B cell (primary cell): ENCODE results near the gene BMP8A. TPM values are rescaled to one million over a fixed set of nuclear protein-coding genes. Genes with fewer than 3 reads are reported as not detected.
"Not testable (repeated sequence)": the region's sequence is repeated elsewhere in the genome, so short reads cannot be mapped to it uniquely, and the experiment has no call there.

Experiments used
- ATAC-seq: fragments of 200-7000 bp; cut with Tn5 transposase; one replicate; pipeline ENCODE4 v1.10.0; 2021; ENCODE audit warnings: low read depth, mild to moderate bottlenecking, moderate number of reproducible peaks, moderate library complexity
- CTCF ChIA-PET: fragments of 350-600 bp; sonication (Branson Sonifier 250); formaldehyde crosslinking; loops from one replicate; lab custom pipeline; 2021; ENCODE audit warnings: antibody characterized with exemption, inconsistent platforms; lab: Charles Lee
- POLR2A ChIA-PET: fragments of 350-600 bp; sonication (Branson Sonifier 250); formaldehyde crosslinking; loops from one replicate; lab custom pipeline; 2021; ENCODE audit warnings: antibody characterized with exemption; lab: Charles Lee
- DNase-seq: peaks from one replicate; pipeline ENCODE4 v3.0.0; 2013
- H2AFZ ChIP-seq: 2 replicates; pipeline ENCODE4 v1.6.1; 2012; ENCODE audit warnings: mild to moderate bottlenecking, low read depth, low read length; ENCODE audit not compliant: insufficient read depth, poor library complexity, severe bottlenecking
- H3K27ac ChIP-seq, 2 donors: 1 replicate in 1 of 2; 2 replicates in 1 of 2; pipeline ENCODE4 v1.5.1; 2012 to 2013; ENCODE audit warnings: low read length in 2 of 2, mild to moderate bottlenecking in 2 of 2, moderate library complexity in 1 of 2
- H3K27me3 ChIP-seq, 4 experiments: fragments of 200-600 bp in 1 of 4; sonication (generic) in 1 of 4; replicated peaks in 1 of 4; 1 replicate in 2 of 4; 2 replicates in 2 of 4; pipeline versions ENCODE4 v1.6.1 to v1.7.0; 2013 to 2016; ENCODE audit warnings: low read length in 3 of 4, mild to moderate bottlenecking in 2 of 4, mixed read lengths in 1 of 4, moderate library complexity in 1 of 4; ENCODE audit not compliant: insufficient read depth in 4 of 4, control insufficient read depth in 3 of 4; ENCODE audit errors: control extremely low read depth in 1 of 4
- H3K36me3 ChIP-seq, 2 experiments: replicated peaks in 1 of 2; 1 replicate in 1 of 2; 2 replicates in 1 of 2; pipeline versions ENCODE4 v1.6.1 to v1.7.1; 2013; ENCODE audit warnings: low read length in 1 of 2; ENCODE audit not compliant: insufficient read depth in 2 of 2, control insufficient read depth in 1 of 2; ENCODE audit errors: control extremely low read depth in 1 of 2, extremely low read depth in 1 of 2
- H3K4me1 ChIP-seq, 2 donors: fragments of 200-600 bp in 1 of 2; sonication (generic) in 1 of 2; 1 replicate in 1 of 2; 2 replicates in 1 of 2; pipeline versions ENCODE4 v1.5.1 to v1.6.1; 2013 to 2017; ENCODE audit warnings: low read length in 2 of 2; ENCODE audit not compliant: control insufficient read depth in 2 of 2, insufficient read depth in 2 of 2
- H3K4me2 ChIP-seq: replicated peaks from 2 replicates; pipeline ENCODE3; 2012; ENCODE audit warnings: mild to moderate bottlenecking, low read depth, low read length; ENCODE audit not compliant: poor library complexity, severe bottlenecking
- H3K4me3 ChIP-seq, 5 experiments: fragments of 200-600 bp in 1 of 5; sonication (generic) in 1 of 5; 1 replicate in 3 of 5; 2 replicates in 2 of 5; pipeline versions ENCODE4 v1.5.1 to v1.7.0; 2011 to 2016; ENCODE audit warnings: low read length in 4 of 5, mild to moderate bottlenecking in 4 of 5, low read depth in 2 of 5, control low read depth in 1 of 5, moderate library complexity in 1 of 5; ENCODE audit not compliant: insufficient read depth in 1 of 5; ENCODE audit errors: control extremely low read depth in 1 of 5, extremely low read depth in 1 of 5
- H3K79me2 ChIP-seq: fragments of 200-600 bp; sonication (generic); one replicate; pipeline ENCODE4 v1.6.0; 2016; ENCODE audit warnings: low read length; ENCODE audit not compliant: control insufficient read depth, insufficient read depth
- H3K9ac ChIP-seq: fragments of 200-600 bp; sonication (generic); 2 replicates; pipeline ENCODE4 v1.6.1; 2017; ENCODE audit warnings: mild to moderate bottlenecking, low read length, moderate library complexity
- H3K9me3 ChIP-seq, 3 donors: one replicate each; pipeline versions ENCODE4 v1.6.1 to v1.7.1; 2013; ENCODE audit warnings: low read length in 2 of 3; ENCODE audit not compliant: control insufficient read depth in 2 of 3, insufficient read depth in 1 of 3; ENCODE audit errors: control extremely low read depth in 1 of 3
- H4K20me1 ChIP-seq: 2 replicates; pipeline ENCODE4 v1.6.0; 2012; ENCODE audit warnings: mild to moderate bottlenecking, low read length; ENCODE audit not compliant: insufficient read depth, control insufficient read depth, poor library complexity, severe bottlenecking
- H3K27ac Mint-ChIP-seq: one replicate; pipeline ENCODE4 v1.8.0; 2021; ENCODE audit warnings: mixed read lengths
- H3K27me3 Mint-ChIP-seq: one replicate; pipeline ENCODE4 v1.8.0; 2021; ENCODE audit warnings: mixed read lengths
- H3K4me1 Mint-ChIP-seq: one replicate; pipeline ENCODE4 v1.8.0; 2021; ENCODE audit warnings: mixed read lengths
- H3K4me3 Mint-ChIP-seq: one replicate; pipeline ENCODE4 v1.8.0; 2021; ENCODE audit warnings: mixed read lengths
- H3K9me3 Mint-ChIP-seq: one replicate; pipeline ENCODE4 v1.8.0; 2022; ENCODE audit warnings: mixed read lengths; ENCODE audit not compliant: insufficient read depth
- EZH2 ChIP-seq: IDR thresholded peaks from 2 replicates; pipeline ENCODE4 v1.6.1; 2012; ENCODE audit warnings: borderline replicate concordance, low read depth, mild to moderate bottlenecking, moderate library complexity, low read length; ENCODE audit not compliant: insufficient read depth, poor library complexity, severe bottlenecking
- WGBS: methylation state at CpG from one replicate; pipeline ENCODE4 v1.1.5; 2013; ENCODE audit warnings: missing lambda C conversion rate; ENCODE audit not compliant: insufficient coverage; 5-methylcytosine and 5-hydroxymethylcytosine counted together
- intact Hi-C: fragments of 100-400 bp; cut with micrococcal nuclease; formaldehyde crosslinking; loops from one replicate; pipeline ENCODE4 v1.10.0; 2022
- polyA plus RNA-seq: library from polyadenylated mRNA; depleted of rRNA; stranded (reverse); fragments of >200 nt; gene quantifications from 2 replicates; pipeline ENCODE4 v1.2.3, GENCODE V29; 2012
- total RNA-seq, 2 donors: library from RNA; stranded (reverse); fragments of 120-200 nt in 1 of 2; gene quantifications; 1 replicate in 1 of 2; 2 replicates in 1 of 2; pipeline versions ENCODE4 v1.2.3 to v1.2.4, GENCODE V29; 2013 to 2022
- TF ChIP-seq, protein P1 (sequence below): fragments of 200-600 bp; IDR thresholded peaks from one replicate; pipeline ENCODE4 v1.8.0; 2022; ENCODE audit warnings: antibody characterized with exemption, mild to moderate bottlenecking

BMP8A gene
- total and polyA plus RNA-seq, 2 donors (not counting 1 experiment from before 2014, with no cell fraction given) = 0.25 to 1.1 TPM

DNA sequence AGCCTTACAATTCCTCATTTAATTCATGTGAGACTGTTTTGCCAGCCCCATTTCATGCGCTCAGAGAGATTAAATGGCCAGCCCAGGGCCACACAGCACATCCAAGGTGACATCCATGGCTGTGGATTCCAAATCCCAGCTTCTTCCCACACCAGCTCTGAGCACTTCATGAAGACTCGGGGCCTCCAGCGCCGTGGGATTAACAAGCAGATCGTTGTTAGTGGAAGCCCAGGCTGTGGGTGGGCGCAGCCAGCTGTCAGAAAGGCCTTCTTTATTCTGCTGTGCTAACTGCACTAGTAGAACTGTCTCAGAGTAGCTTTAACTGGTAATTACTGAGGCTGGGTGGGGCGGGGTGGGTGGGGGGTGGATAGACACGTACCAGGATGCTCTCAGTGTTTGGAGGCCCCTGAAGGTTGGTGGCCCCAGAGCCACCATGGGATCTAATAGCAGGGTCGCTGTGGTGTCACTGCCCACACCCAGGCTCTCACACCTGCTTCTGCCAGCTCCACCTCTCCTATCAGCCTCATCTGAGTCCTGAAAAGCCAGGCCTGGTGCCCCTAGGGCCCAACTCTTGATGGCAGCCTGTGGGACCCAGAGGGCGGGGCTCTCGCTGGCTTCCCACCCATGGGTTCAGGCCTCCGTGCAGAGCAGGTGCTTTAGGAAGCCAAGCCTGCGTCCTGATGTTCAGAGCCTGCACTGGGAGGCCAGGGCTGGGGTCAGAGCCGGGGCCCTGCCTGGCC, 3.4 kb downstream of the BMP8A start:
- Histone ChIP-seq H3K79me2 (no peaks in the 10 kb centered on the region), H3K9ac (no peak overlapping the region), H3K36me3 (no peaks in the 10 kb centered on the region), H3K4me2 (no peak overlapping the region), H3K27me3 (peaks cover 0 to 19% (median 9%) of the 10 kb centered on the region in 4 experiments), H2AFZ (no peak overlapping the region), H4K20me1 (peaks cover 6% of the 10 kb centered on the region), H3K9me3 (no peaks in the 10 kb centered on the region), H3K27ac (no peak overlapping the region), H3K4me3 (no peak overlapping the region), H3K4me1 (peaks cover 3 to 8% of the 10 kb centered on the region in 2 donors)
- ChIA-PET POLR2A (no interaction called here), CTCF (interaction anchor here (0.6 kb wide), 1 partner anchor 1642 kb away, joined by 3 read pairs; no protein-coding TSS in a partner anchor)
- no peaks in the 10 kb centered on the region for H3K9me3 Mint-ChIP-seq
- H3K4me3 Mint-ChIP-seq = no peak overlapping the region
- 99% methylated on average over 9 of the region's 14 CpGs for WGBS
- peaks cover 20% of the 10 kb centered on the region for H3K27me3 Mint-ChIP-seq
- H3K4me1 Mint-ChIP-seq = peaks cover 9% of the 10 kb centered on the region
- ATAC-seq (no peak), DNase-seq (no peak)
- TF ChIP-seq, protein P1, sequence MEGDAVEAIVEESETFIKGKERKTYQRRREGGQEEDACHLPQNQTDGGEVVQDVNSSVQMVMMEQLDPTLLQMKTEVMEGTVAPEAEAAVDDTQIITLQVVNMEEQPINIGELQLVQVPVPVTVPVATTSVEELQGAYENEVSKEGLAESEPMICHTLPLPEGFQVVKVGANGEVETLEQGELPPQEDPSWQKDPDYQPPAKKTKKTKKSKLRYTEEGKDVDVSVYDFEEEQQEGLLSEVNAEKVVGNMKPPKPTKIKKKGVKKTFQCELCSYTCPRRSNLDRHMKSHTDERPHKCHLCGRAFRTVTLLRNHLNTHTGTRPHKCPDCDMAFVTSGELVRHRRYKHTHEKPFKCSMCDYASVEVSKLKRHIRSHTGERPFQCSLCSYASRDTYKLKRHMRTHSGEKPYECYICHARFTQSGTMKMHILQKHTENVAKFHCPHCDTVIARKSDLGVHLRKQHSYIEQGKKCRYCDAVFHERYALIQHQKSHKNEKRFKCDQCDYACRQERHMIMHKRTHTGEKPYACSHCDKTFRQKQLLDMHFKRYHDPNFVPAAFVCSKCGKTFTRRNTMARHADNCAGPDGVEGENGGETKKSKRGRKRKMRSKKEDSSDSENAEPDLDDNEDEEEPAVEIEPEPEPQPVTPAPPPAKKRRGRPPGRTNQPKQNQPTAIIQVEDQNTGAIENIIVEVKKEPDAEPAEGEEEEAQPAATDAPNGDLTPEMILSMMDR = no peak
- TF ChIP-seq EZH2 = no peak
- no peak overlapping the region for H3K27ac Mint-ChIP-seq
- intact Hi-C loops = loop anchor here (5.0 kb wide), 2 partner anchors 32 to 1448 kb away; partner anchors contain the start of gene POU3F1

DNA sequence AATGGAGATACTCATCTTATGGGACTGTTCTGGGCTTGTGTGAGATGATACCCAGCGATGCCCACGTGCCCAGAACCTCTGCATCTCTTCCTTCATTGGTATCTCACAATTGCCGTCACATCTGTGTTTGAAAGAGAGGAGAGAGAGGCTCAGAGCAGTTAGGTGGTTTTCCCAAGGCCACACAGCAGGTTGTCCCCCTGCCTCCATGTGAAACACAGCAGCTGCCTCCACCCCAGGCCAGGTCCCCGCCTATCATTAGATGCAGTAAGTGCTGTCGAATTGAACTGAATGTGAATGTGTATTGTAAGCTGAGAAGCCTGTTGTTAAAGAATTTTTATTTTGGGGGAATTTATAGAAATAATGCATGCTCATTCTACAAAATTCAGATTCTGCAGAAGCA, 5.1 kb downstream of the BMP8A start:
- H3K36me3 ChIP-seq, H3K4me3 Mint-ChIP-seq, H3K79me2 ChIP-seq, DNase-seq, H3K9me3 ChIP-seq, H3K4me2 ChIP-seq, H3K4me1 ChIP-seq, H3K9me3 Mint-ChIP-seq, H3K9ac ChIP-seq, CTCF ChIA-PET, H3K4me3 ChIP-seq, H4K20me1 ChIP-seq, POLR2A ChIA-PET, H3K27ac Mint-ChIP-seq, H3K4me1 Mint-ChIP-seq, H2AFZ ChIP-seq, H3K27ac ChIP-seq, intact Hi-C loops, ATAC-seq: not testable (repeated sequence)
- WGBS = no CpG with 5 or more reads among the region's 5 CpGs
- H3K27me3 Mint-ChIP-seq = peaks cover 20% of the 10 kb centered on the region
- peaks cover 0 to 19% (median 9%) of the 10 kb centered on the region in 4 experiments for H3K27me3 ChIP-seq
